HG03064 (cell line): Measurements from ENCODE around the gene NUDT6.

ENCODE experiments used
- ATAC-seq: cut with Tn5 transposase; IDR thresholded peaks from one replicate; pipeline ENCODE4 v1.9.1; 2021; ENCODE audit warnings: low read depth; ENCODE audit not compliant: unreplicated experiment

Gene NUDT6

DNA sequence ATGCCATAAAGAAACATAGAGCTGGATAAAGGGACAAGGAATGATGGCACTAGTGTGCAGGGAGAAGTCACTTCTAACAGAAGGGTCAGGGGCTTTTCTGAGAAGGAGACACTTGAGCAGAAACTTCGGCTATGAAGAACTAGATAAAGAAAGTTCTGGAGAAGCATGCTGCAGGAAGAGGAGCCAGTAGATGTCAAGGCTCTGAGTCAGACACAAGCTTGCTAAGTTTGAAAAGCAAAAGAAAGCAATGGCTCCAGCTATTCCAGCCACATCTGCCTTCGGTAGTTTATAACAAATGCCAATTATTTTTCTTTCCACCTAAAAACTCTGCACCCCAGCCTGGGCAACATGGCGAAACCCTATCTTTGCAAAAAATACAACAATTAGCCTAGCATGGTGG lies 7.5 kb downstream of the NUDT6 start:
- no peak for ATAC-seq

GRCh38 chr4:122914292-122914904 lies 8.0 kb downstream of the NUDT6 start:
- ATAC-seq, result peak; percentile 95

- ATAC-seq, result no peak
These were observed 9.4 kb downstream of the NUDT6 start for GRCh38 chr4:122912810-122913575.

GRCh38 chr4:122911588-122911987 lies 10.8 kb downstream of the NUDT6 start:
- no peak for ATAC-seq

DNA sequence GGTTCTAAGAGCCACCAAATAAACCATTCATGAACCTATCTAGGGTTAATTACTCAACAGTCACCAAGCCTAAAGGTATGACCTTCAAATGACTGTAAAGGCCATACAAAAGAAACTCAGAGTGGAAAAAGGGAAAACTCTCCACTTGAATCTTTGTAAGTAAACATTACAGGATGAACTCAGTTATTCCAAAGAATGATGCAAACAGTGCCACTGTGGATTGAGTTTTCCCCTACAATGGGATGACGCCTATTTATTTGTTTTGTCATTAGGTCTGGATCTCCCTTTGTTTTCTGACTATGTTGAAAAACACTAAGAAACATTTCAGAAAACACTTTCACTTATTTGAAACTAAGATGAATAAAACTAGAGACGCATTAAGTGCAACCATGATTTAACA lies 12.7 kb downstream of the NUDT6 start:
- ATAC-seq, result no peak

GRCh38 chr4:122908223-122908622 lies 14.2 kb downstream of the NUDT6 start:
- no peak for ATAC-seq

DNA sequence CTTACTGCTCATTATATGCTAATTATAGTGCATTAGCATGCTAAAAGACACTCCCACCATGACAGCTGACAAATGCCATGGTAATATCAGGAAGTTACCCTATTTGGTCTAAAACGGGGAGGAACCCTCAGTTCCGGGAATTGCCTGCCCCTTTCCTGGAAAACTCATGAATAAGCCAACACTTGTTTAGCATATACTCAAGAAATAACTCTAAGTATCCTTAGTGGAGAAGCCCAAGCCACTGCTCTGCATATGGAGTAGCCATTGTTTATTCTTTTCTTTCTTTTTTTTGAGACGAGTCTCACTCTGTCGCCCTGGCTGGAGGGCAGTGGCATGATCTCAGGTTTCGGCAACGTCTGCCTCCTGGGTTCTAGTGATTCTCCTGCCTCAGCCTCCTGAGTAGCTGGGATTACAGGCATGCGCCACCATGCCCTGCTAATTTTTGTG lies 15.5 kb downstream of the NUDT6 start:
- no peak for ATAC-seq

DNA sequence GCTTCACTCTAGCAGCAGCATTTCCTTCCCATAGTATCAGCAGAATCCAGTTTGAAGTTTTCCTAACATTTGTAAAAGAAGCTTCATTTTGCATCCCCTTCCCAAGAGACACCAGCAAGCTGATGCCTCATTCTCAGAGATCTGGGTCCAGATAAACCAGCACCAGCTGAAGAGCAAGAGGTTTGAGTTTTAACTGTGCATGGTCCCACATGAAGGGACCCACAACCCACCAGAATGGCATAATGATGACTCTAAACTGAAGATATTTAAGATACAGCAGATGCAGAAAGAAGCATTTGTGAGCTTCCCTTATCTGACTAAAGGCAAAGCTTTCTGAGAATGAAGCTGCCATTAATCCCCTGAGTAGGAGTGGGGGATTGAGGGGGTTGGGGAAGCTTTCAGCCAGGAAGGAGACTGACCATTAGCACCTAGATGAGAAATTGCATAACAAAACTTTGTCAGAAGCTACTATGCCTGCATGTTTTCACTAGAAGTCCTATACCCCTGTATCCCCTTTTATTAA lies 18.6 kb downstream of the NUDT6 start:
- ATAC-seq, result no peak

- no peak for ATAC-seq
These were observed 21.0 kb downstream of the NUDT6 start for GRCh38 chr4:122901247-122902010.

DNA sequence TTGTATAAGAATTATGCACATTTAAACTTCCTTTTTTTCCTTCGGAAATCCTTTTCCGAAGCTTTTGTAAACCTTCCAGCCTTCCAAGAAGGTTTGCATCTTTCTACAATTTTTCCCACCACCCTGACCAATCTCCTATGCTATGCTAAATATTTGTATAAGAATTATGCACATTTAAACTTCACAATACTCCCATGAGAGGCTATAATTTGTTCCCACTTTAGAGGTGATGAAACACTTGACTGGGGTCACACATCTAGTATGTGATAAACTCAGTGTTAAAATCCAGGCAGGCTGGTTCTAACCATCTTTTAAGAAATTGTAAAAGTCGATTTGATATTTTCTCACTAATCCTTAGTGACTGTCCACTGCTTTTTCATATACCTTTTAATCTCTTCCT lies 22.1 kb downstream of the NUDT6 start:
- no peak for ATAC-seq

DNA sequence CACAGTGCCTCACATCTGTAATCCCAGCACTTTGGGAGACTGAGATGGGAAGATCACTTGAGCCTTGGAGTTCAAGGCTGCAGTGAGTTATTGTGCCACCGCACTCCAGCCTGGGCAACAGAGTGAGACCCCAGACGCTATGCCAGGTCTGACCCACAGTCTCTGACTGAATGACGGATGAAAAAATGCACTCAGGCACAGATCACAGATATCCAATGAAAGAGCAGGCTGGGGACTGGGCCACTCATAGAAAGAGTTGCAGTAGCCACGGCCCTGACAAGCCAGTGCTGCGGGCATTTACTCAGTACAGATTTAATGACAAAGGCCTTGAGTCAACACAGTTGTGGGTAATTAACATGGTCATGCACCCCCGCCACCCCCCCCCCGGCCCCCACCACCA lies 22.7 kb downstream of the NUDT6 start:
- no peak for ATAC-seq

GRCh38 chr4:122898370-122899150 lies 23.8 kb downstream of the NUDT6 start:
- no peak for ATAC-seq

GRCh38 chr4:122896270-122896669 lies 26.1 kb downstream of the NUDT6 start:
- ATAC-seq, result no peak

DNA sequence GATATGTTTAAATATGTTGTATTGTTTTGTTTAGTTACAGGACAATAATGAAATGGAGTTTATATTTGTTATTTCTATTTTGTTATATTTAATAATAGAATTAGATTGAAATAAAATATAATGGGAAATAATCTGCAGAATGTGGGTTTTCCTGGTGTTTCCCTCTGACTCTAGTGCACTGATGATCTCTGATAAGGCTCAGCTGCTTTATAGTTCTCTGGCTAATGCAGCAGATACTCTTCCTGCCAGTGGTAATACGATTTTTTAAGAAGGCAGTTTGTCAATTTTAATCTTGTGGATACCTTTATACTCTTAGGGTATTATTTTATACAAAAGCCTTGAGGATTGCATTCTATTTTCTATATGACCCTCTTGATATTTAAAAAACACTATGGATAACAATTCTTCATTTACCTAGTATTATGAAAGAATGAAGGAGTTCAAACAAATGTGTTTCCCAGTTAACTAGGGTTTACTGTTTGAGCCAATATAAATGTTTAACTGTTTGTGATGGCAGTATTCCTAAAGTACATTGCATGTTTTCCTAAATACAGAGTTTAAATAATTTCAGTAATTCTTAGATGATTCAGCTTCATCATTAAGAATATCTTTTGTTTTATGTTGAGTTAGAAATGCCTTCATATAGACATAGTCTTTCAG lies 26.9 kb downstream of the NUDT6 start:
- ATAC-seq, result no peak

DNA sequence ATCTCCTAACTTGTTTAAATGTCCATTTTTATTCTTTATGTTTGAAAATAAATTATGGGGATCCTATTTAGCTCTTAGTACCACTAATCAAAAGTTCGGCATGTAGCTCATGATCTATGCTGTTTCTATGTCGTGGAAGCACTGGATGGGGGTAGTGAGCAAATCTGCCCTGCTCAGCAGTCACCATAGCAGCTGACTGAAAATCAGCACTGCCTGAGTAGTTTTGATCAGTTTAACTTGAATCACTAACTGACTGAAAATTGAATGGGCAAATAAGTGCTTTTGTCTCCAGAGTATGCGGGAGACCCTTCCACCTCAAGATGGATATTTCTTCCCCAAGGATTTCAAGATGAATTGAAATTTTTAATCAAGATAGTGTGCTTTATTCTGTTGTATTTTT lies 27.6 kb downstream of the NUDT6 start:
- ATAC-seq, result no peak

GRCh38 chr4:122890147-122890795 lies 32.1 kb downstream of the NUDT6 start:
- no peak for ATAC-seq

DNA sequence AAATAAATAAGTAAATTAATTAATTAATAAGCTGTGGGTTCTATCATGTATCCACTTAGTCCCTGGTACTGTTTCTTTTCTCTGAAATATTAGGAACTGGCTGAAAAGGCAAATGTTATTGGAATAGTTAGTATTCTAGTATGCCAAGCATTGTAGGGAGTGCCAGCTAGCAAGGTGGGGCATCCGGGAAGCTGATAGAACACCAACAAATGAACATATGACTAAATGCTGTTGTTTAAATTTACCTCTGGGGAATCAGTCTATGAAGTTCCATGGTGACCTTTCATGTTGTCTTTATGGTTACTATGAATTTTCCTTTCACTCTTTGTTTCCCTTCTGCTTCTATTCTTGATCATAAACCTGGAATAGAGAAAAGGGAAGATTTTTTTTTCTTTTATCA lies 32.7 kb downstream of the NUDT6 start:
- no peak for ATAC-seq

GRCh38 chr4:122884499-122884898 lies 37.9 kb downstream of the NUDT6 start:
- no peak for ATAC-seq

DNA sequence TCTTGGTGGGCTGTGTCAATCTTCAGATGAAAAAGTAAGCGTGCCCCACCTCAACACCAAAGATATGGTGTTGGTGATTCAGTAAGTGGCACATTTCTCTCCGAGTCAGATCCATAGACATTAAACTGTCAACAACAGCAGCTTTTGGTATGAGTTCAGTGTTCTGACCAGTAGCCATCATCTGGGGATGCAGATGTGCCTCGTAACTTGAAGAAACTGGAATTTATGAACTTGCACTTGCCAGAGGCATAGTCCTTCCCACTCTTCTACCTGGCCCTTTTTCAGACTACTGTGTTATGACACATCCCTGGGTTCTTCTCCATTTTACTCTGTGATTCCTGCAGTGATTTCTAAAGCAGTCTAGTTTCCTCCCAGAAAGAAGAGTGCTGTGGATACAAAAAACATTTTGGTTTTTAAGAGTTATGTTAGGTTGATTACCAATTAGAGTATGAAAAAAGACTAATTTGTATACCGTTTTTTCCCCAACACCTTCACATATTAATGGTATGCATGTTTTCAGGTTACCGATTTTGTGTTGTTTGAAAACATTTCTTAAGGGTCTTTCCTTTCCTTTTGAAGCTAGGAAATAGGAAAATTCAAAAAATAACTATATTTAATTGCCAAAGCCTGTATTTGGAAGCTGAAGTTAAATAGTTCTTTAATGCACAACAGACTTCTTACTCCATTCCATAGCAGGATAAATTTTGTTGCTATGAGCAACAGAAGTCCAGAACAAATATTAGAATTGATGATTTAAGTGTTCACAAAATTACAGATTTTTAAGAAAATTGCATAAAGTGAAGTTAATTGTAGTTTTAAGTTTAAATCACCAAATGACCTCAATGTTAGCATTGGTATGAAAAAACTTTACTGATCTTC lies 39.3 kb downstream of the NUDT6 start:
- no peak for ATAC-seq
